ENCODE data around the gene MMD. TPM values are rescaled to one million over a fixed set of nuclear protein-coding genes. Genes with fewer than 3 reads are reported as not detected.

Gene MMD
- total and polyA plus RNA-seq, 2 donors from 2014 or later: 6.4 to 9.9 TPM

- Histone ChIP-seq H3K27me3 (ENCODE audit: control insufficient read depth, insufficient read depth, low read length) (no peaks in the 10 kb centered on the region), H3K9ac (ENCODE audit: low read length in 3 of 3) (no peak overlapping the region), H3K36me3 (ENCODE audit: control insufficient read depth in 2 of 3, insufficient read depth in 3 of 3, low read length in 3 of 3) (no peaks in the 10 kb centered on the region), H3K27ac (ENCODE audit: low read depth in 2 of 2, low read length in 2 of 2) (no peak overlapping the region), H3K9me3 (ENCODE audit: control insufficient read depth in 2 of 3, insufficient read depth in 1 of 3, low read length in 3 of 3) (no peaks in the 10 kb centered on the region), H3K4me1 (ENCODE audit: control insufficient read depth in 2 of 3, insufficient read depth in 2 of 3, low read depth in 1 of 3, low read length in 3 of 3) (peaks cover 0 to 5% (median 0%) of the 10 kb centered on the region in 3 donors), H3K4me3 (ENCODE audit: low read length in 3 of 3) (no peak overlapping the region)
- no peak for FAIRE-seq
- TF ChIP-seq CTCF (IDR thresholded peaks at IDR 0.05; ENCODE audit: borderline replicate concordance, extremely low read depth, insufficient read depth): no peak
- no peak for DNase-seq
- intact Hi-C loops (cut with DNase I): no loop called here
Measured at GRCh38 chr17:55463600-55463999, 42.0 kb upstream of the MMD start.

GRCh38 chr17:55462711-55463110 is 41.1 kb upstream of the MMD start:
- Histone ChIP-seq H3K36me3 (ENCODE audit: control insufficient read depth in 2 of 3, insufficient read depth in 3 of 3, low read length in 3 of 3) (no peaks in the 10 kb centered on the region), H3K4me3 (ENCODE audit: low read length in 3 of 3) (no peak overlapping the region), H3K4me1 (ENCODE audit: control insufficient read depth in 2 of 3, insufficient read depth in 2 of 3, low read depth in 1 of 3, low read length in 3 of 3) (peaks cover 0 to 5% (median 0%) of the 10 kb centered on the region in 3 donors), H3K27ac (ENCODE audit: low read depth in 2 of 2, low read length in 2 of 2) (no peak overlapping the region), H3K9me3 (ENCODE audit: control insufficient read depth in 2 of 3, insufficient read depth in 1 of 3, low read length in 3 of 3) (no peaks in the 10 kb centered on the region), H3K27me3 (ENCODE audit: control insufficient read depth, insufficient read depth, low read length) (no peaks in the 10 kb centered on the region), H3K9ac (ENCODE audit: low read length in 3 of 3) (no peak overlapping the region)
- intact Hi-C loops (cut with DNase I): no loop called here
- no peak for DNase-seq
- FAIRE-seq: no peak
- no peak for TF ChIP-seq CTCF (IDR thresholded peaks at IDR 0.05; ENCODE audit: borderline replicate concordance, extremely low read depth, insufficient read depth)

GRCh38 chr17:55462234-55462633 is 40.6 kb upstream of the MMD start:
- no peak overlapping the region for H3K9ac ChIP-seq (ENCODE audit: low read length in 3 of 3)
- FAIRE-seq (no peak), DNase-seq (no peak)
- no peaks in the 10 kb centered on the region for H3K9me3 ChIP-seq (ENCODE audit: control insufficient read depth in 2 of 3, insufficient read depth in 1 of 3, low read length in 3 of 3)
- no peak overlapping the region for H3K4me3 ChIP-seq (ENCODE audit: low read length in 3 of 3)
- H3K27me3 ChIP-seq (ENCODE audit: control insufficient read depth, insufficient read depth, low read length): no peaks in the 10 kb centered on the region
- TF ChIP-seq CTCF (IDR thresholded peaks at IDR 0.05; ENCODE audit: borderline replicate concordance, extremely low read depth, insufficient read depth): no peak
- no peak overlapping the region for H3K27ac ChIP-seq (ENCODE audit: low read depth in 2 of 2, low read length in 2 of 2)
- H3K36me3 ChIP-seq (ENCODE audit: control insufficient read depth in 2 of 3, insufficient read depth in 3 of 3, low read length in 3 of 3): no peaks in the 10 kb centered on the region
- intact Hi-C loops (cut with DNase I): no loop called here
- H3K4me1 ChIP-seq (ENCODE audit: control insufficient read depth in 2 of 3, insufficient read depth in 2 of 3, low read depth in 1 of 3, low read length in 3 of 3): peaks cover 0 to 5% (median 0%) of the 10 kb centered on the region in 3 donors

- TF ChIP-seq CTCF (IDR thresholded peaks at IDR 0.05; ENCODE audit: borderline replicate concordance, extremely low read depth, insufficient read depth): no peak
- Histone ChIP-seq H3K27me3 (ENCODE audit: control insufficient read depth, insufficient read depth, low read length) (no peaks in the 10 kb centered on the region), H3K36me3 (ENCODE audit: control insufficient read depth in 2 of 3, insufficient read depth in 3 of 3, low read length in 3 of 3) (no peaks in the 10 kb centered on the region), H3K9ac (ENCODE audit: low read length in 3 of 3) (no peak overlapping the region), H3K4me1 (ENCODE audit: control insufficient read depth in 2 of 3, insufficient read depth in 2 of 3, low read depth in 1 of 3, low read length in 3 of 3) (no peaks in the 10 kb centered on the region), H3K27ac (ENCODE audit: low read depth in 2 of 2, low read length in 2 of 2) (no peak overlapping the region), H3K9me3 (ENCODE audit: control insufficient read depth in 2 of 3, insufficient read depth in 1 of 3, low read length in 3 of 3) (no peaks in the 10 kb centered on the region), H3K4me3 (ENCODE audit: low read length in 3 of 3) (no peak overlapping the region)
- FAIRE-seq (no peak), DNase-seq (no peak)
- intact Hi-C loops (cut with DNase I): no loop called here
Measured at GRCh38 chr17:55458978-55459377, 37.3 kb upstream of the MMD start.

Data from kidney (tissue), 14 donors.